Activated CD8-positive, alpha-beta memory T cell treated with anti-CD3 and anti-CD28 coated beads for 48 hours (primary cell): Measurements from ENCODE around the gene HOXB3.

ENCODE experiments used
- DNase-seq, 3 experiments: peaks; one replicate each; pipeline ENCODE4 v3.0.0-alpha.2; 2020; ENCODE audit warnings: low read depth in 2 of 3, low spot score in 2 of 3

Gene HOXB3

DNA sequence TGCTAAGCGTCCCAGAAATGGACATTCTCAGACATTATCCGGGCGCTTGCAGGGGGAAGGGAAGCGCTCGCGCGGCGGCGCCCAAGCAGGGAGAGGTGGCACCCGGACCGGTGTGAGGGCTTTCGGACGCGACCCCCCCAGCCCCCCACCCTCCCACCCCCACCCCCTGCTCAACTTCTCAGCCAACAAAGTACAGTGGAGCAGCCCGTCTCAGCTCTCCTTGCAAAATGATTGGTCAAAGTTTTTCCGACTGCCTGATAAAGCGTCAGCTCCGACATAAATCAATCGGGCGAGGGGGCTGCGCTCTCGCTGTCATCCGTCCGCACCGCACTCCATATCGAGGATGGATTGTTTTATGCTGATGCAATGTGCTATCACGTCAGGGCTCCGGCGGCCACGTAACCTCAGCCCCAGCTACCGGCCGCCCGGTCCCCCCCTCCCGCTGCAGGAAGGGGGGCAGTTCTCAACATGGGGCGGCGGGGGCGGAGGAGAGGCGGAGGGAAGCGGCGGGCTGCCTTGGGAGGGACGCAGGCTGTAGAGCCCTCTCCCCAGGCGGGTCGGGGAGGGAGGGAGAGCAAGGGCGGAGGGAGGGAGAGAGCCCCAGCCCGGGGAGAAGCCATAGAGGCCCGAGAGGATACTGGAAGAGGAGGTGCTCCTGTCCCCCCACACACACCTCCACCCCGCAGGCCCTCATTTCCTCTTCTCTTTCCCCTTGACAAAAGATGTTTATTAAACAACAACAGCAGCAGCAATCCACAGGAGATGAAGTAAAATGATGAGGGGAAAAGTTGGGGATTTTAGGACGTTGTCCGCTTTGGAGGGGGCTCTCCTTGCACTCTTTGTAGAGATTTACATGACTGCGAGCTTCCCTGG is 36.4 kb upstream of the HOXB3 start, which contains the start of gene HOXB9:
Gene HOXB9, minus strand, starts transcription at position 114 of the 873 bp plus-strand sequence. Its CDS starts 89 bp downstream, at position 25.
- no peak for DNase-seq

DNA sequence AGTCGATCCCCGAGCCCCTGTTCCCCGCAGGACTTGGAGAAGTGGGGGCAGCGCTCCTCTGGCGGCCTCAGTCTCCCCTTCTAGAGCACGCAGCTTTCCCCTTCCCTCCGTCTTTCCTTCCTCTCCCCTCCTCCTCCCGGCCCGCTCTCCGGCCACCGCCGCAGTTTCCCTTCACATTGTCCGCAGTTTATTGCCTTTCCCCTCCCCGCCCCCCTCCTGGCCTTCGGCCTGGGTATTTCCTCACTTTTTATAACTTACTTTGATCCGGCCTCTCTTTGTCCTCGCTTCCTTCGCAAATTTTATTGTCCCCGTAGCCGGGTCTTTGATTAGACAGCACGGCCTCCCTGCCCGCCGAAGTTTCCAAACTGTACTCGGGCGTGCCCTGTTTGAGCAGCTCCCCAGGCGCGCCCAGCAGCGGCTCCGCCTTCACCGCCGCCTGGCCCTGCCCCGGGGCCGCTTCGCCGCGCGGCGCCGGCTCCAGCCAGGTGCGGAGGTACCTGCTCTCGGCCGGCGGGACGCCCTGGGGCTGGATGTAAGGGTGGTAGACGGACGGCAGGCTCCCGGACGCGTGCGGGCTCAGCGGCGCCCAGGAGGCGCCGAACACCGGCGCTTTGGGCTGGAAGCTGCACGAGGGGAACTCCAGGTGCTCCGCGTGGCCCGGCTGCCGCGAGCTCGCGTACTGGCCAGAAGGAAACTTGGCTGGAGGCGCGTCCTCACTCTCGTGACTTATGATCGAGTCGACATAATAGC is 35.6 kb upstream of the HOXB3 start:
- no peak for DNase-seq

DNA sequence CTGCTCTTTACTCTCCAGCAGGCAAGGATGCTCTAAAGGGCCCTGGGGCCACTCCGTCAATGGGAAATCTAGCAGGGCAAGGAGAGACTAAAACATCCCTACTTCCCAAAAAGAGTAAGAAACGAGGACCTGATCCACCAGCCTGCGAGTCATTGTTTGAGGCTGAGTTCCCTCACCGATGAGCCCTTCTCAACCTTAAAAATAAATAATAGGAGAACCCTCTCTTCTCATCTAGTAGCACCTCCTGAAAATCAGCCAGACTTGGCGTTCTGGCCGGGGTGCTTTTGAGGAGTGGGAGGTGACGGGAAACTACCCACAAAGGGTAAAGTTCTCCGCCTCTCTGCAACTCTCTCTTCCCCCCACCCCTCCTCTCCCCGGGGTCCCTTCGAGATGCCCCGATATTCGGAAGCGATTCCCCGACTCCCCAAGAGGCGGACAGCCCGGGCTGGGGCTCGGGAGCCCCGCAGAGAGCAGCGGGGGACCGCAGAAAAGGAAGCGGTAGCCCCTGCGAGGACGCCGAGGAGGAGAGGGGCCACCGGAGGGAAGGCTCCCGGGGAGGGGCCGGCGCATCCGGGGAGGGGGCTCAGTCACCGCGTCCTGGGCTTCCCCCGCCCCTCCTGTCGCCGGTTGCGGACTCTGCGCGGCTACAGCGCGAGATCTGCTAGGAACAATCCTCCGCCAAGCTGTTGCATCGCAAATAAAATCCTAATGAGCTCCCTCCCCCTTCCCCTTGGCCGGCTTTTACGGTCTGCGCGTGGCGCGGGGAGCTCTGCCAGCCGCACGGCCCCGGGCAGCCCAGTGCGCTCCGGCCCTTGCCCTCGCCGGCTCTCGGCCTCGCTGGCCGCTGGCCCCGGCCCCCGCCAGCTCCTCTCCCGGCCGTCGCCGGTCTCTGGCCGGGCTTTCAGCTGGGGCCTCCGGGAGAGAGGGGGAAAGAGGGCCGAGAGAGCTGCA is 34.8 kb upstream of the HOXB3 start:
- DNase-seq = no peak

DNA sequence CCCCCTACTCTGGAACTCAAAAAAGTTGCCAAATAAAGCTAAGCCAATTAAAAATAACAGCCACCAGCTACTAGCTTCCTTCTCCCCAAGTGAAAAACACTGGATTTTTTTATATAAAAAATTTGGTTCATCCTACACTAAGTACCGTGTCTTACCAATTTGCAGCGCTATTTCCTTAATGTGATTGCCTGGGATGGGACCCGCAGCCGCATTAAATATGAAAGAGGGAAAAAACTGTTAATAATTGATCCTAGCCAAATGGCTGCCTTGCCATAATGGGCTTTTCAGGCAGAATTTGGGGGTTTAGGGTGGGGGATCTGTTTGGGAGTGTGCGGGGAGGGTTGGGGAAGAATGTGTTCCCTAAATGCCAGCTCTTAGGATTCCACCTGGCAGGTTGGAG is 34.1 kb upstream of the HOXB3 start:
- DNase-seq = no peak

DNA sequence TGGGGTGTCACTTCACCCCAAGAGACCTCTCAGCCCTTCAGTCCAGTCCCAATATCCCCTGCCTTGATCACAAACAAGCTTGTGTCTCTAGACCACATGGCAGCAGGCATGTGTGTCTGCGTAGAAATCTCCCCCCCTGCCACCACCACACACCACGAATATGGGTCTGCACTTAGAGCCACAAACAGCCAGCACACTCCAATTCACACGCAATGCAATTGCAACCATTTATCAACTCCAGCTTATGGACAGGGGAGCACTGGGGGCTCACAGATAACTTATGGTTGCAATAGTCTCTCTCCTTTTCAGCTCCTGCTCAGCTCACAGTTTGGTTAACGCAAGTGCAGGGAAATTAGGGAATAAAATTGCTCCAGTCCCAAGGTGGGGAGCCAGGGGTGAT is 33.5 kb upstream of the HOXB3 start:
- no peak for DNase-seq

DNA sequence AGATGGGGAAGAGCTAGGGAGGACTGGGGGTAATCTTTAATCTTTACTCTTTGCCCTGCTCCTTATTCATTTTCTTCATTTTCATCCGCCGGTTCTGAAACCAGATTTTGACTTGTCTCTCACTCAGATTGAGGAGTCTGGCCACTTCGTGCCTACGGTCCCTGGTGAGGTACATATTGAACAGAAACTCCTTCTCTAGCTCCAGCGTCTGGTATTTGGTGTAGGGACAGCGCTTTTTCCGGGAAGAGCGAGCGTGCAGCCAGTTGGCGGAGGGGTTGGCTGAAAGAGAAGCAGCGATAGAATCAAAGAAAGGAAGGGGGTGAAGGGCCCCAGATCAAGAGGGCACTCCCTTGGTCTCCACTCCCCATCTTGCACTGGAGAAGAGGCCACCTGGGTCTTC is 32.8 kb upstream of the HOXB3 start:
- DNase-seq = no peak

DNA sequence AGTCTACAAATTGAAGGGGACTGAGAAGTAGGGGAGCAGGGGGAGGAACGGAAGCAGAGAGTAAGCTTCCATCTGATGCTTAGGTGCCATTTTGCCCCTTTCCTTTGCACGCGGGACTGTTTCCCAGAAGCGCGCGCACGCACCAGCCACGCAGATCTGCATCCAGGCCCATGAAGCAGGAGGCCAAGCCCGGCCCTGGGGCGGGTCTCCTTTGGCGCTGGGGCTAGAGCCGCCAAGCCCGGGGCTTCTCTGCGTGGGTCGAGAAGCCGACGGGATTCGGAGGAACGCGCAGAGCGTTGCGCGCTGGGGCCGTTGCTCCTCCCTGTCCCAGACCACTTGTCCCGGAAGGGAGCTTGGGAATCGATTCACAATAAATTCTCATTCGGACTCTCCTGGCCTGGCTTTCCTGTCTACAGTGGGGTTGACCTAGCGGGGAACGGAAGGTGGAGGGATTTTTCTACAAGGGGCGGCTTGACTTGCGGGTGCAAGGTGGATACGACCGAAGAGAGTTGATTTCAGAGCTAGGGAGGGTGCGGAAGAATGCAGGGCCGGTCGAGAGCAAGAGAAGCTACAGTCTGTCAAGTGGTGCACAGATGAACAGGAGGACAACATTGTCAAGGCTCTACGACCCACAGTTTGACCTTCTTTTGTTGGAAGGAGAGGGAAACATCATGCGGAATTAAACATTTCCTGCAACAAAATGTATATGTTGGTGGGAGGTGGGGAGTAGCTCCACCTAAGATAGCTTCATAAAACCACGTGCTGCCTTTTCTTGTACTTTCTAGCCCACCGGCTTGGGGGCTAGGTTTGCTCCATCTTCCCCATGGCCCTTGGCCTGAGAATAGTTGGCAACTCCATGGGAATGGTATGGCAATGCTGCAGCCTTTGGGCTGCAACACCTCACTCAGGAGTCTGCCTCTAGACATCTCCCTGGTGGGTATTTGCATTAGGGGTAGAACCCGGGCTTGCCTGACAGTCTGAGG is 31.7 kb upstream of the HOXB3 start:
- DNase-seq = no peak

DNA sequence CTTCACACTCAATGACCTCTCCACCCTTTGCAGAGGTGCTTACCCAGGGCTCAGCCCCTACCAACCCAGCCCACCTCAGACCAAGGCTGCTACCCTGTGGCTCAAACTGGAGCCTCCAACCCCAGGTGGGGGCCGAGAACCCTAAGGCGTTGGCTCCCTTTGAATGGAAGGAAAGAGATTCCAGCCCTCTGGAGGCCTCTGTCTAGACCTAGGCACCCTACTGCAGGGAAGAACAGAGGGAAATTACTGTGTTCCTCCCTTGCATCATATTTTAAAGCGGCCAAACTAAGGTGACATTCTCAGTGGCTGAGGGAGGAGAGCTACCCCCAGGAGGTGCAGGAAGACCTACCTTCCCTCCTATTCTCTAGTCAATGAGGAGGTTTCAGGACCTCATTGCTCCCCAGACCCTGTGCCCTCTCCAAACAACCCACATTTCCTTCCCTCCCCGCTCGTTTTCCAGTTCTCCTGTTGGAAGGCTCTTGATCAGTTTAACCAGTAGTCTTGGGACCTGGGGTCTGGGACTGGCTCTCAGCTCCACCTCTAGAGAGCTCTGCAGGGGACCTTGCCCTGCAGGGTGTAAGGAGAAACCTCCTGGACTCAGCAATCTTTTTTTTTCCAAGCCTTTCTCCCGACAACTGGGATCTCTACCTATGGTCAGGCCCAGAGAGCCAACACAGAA is 30.6 kb upstream of the HOXB3 start:
- DNase-seq = no peak

DNA sequence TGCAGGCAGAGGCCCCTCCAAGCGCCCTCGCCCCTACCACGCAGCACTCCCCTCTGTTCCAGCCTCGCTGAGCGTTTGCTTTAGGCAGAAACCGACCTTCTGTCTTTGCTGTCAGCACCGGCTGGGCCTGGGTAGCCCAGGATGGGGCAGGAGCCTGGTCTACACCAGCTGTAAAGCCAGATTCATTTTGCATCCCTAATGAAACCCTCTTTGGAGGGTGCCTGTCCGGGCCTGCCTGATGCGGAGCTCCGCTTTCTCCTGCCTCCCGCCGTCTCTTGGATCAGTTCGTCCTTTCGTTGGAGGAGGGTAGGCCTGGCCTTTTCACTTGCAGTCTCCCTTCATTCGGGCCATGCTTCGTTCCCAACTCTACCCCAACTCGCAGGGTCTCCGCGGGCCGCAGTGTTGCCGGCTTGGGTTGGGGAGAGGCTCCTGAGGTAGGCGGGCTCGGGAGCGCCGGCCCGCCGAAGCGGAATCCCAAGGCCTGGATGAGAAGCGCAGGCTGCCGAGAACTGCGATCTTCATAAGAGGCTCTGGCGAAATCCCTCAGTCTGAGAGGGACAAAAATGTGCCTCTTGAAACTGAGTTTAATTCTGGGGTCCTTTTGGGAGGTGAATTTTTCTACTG is 29.9 kb upstream of the HOXB3 start:
- no peak for DNase-seq

DNA sequence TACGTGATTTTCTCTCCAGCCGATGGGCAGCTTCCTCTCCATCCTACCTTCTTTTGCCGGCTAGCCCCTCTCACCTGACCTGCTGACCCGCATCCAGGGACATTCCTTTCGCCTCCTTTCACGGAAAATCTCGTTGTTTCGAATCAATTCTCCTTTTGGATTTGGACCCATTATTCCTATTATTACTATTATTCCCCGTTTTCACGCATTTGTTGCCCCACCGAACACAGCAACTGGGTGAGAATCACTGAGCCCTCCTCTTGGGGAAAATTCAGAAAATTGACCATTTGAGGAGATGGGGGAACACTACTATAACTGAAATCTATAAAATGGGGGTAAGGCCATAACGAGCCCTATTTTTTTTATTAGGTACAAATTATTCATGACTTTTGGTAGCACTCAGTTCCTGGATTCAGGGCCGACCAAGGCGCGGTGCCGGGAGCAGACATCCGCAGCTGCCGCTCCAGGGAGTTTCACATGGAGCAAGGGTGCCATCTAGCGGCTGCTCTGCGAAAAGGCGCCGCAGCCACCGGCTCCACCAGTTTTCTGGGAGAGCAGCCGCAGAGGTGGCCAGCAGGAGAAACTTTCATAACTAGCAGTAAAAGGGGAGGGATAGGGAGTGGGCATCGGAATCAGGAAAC is 28.3 kb upstream of the HOXB3 start:
- peak; percentile 66 to 90 (median 79) for DNase-seq

DNA sequence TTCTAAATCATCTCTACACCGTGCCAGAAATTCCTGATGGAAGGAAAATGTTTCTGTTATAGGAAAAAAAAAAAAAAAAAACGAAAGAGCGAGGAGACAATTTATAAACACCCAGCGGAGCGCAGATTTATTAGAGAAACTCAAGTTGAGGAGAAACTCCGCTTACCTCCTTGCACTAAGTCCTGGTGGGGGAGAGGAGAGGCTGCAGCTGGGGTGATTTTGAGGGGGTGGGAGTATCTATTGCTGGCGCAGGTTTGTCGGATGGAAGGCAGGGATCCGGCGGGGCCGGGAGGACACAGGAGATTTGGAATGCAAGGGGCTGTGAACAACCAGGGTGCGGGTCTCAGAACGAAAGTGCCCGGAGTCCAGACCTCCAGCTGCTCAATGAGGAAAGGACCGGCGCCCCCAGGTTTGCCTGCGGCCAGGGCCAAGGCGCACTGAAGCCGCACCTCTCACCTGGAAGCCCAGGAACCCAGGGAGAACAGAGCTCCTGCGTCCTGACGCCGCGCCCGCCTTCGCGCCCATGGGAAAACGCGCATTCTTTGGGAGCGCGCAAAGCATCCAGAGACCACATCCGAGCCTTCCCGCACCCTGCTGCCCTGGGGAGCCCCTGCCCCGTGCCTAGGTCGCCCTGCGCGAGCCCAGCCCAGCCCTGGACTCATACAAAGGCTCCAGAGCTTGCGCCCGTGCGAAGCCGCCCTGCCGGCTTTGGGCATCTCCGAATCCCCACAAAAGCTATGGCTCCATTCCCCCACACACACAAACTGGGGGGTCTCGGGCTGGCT is 27.6 kb upstream of the HOXB3 start:
- DNase-seq = no peak

DNA sequence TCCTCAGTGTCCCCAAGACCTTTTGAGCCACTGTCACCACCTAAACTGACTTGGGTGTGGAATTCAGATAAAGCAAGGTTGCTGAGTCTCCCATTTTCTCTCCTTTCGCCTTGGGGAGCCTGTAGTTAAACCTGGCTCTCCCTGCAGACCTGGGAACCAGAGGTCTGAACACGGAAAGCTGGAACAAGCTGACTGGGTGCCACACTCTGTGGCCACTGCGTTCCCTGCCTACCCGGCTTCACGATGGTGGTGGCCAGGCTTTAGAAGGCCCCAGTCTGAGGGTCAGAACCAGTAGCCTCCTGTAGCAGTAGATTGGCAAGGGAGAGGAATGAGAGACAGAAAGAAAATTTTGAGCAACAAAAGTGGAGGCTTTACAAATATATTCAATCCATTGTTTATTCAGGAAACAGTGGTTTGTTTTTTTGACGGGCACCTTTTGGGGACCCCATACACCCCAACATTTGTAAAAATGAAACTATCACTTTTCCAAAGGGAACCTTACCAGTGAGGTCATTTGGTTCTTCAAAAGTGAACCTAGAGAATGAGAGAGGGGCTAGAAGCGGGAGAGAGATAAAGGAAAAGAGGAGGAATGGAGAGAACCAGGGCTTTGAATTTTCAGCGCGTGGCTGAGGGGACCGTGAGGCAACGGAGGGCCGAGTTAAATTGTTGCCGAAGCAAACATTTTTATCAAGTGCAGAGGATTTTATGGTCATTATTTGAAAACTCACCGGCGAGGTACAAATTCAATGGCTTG is 26.9 kb upstream of the HOXB3 start:
- DNase-seq = no peak

DNA sequence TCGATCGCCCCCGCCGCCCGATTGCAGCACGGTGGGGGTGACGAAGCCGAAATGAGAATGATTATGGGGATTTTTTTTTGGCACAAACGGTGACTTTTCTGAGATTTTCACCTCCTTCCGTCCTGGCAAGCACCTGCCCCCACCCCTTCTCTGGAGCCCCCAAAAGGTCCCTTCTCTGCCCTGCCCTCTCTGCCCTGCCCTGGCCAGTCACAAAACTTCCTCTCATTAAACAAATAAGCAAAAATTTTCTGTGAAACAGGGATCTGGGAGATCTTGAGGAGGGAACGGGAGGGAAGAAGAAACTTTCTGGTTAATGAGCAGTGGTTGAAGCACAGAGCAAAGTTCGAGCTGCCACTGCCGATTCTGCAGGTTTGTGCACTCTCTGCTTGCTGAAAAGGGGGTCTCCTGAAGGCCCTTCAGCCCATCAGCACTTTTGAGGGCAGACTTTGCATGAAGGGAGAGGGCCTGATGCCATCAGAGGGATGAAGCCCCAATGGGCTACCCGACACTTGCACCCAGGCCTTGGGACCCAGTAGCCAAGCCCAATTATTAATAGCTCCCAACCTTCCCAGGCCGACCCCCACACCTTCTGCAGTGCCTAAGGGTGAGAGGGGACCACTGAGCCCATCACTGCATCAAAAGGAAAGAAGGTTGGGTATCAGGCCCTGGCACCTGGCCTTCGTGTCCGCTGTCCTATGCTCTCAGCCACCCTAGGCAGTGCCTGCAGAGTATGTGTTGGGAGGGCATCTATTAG is 26.1 kb upstream of the HOXB3 start:
- no peak for DNase-seq

DNA sequence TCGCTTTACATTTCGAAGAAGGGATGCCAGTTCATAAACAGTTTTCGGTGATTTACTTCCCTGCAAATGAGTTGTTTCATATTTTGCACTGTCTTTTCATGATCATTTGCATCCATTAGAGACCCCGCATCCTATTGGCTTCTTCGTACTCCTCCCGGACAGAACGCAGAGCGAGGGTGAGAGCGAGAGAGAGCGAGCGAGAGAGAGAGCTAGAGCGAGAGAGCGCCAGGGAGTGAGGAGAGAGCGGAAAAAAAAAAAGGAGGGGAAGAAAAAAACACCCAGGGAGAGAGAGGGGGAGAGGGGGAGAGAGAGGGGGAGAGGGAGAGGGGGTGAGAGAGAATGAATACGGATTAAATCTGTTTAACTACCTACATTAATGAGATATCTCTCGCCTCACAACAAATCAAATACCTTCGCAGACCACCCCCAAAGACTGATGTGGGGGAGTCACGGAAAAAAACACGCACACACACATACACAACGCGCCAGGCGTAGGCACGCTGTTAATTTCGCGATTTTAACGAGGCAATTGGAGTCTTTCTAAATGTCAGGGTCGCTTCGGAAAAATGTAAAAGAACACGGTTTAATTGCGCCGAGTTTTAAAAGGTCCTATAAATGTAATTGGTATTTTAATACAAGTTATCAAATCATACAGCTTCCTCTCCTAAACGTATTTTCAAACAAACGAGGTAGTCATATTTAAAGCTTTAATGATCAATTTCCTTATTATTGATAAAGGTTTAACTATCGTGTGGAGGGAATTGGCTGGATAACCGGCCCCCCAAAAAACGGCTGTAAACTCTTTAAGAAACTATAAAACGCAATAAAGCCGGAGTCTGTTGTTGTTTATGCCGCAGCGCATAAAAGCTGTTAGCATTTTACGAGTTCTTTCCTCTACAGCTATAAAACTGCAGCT is 25.3 kb upstream of the HOXB3 start, which contains the start of gene HOXB8:
Gene HOXB8, minus strand, starts transcription at position 246 of the 916 bp plus-strand sequence. CDS start 588 bp downstream, outside the sequence.
- no peak for DNase-seq
